GM23248 (cell line): ENCODE results near the gene KHDRBS1. TPM values are rescaled to one million over a fixed set of nuclear protein-coding genes. Genes with fewer than 3 reads are reported as not detected.

Experiments used
- DNase-seq: peaks from one replicate; pipeline ENCODE4 v3.0.0-alpha.2; 2015
- H2AFZ ChIP-seq: fragments of 200-600 bp; sonication (generic); 2 replicates; pipeline ENCODE4 v1.6.1; 2016; ENCODE audit warnings: antibody characterized with exemption
- H3F3A ChIP-seq: fragments of 200-600 bp; sonication (generic); 2 replicates; pipeline ENCODE4 v1.6.1; 2016; ENCODE audit warnings: mild to moderate bottlenecking, antibody characterized with exemption, mixed run types; ENCODE audit not compliant: insufficient read depth
- H3K27ac ChIP-seq: fragments of 200-600 bp; sonication (generic); 2 replicates; pipeline ENCODE4 v1.5.1; 2016; ENCODE audit warnings: mild to moderate bottlenecking
- H3K27me3 ChIP-seq: fragments of 200-600 bp; sonication (generic); replicated peaks from 2 replicates; pipeline ENCODE4 v1.6.1; 2016; ENCODE audit warnings: mild to moderate bottlenecking; ENCODE audit not compliant: insufficient read depth
- H3K36me3 ChIP-seq: fragments of 200-600 bp; sonication (generic); 2 replicates; pipeline ENCODE4 v1.6.1; 2016; ENCODE audit warnings: low read depth, mild to moderate bottlenecking
- H3K4me1 ChIP-seq: fragments of 200-600 bp; sonication (generic); 2 replicates; pipeline ENCODE4 v1.6.1; 2016; ENCODE audit warnings: mild to moderate bottlenecking; ENCODE audit not compliant: insufficient read depth
- H3K4me2 ChIP-seq: fragments of 200-600 bp; sonication (generic); one replicate; pipeline ENCODE4 v1.6.1; 2016; ENCODE audit warnings: mild to moderate bottlenecking; ENCODE audit not compliant: unreplicated experiment
- H3K4me3 ChIP-seq: fragments of 200-600 bp; sonication (generic); 2 replicates; pipeline ENCODE4 v1.5.1; 2016; ENCODE audit warnings: mild to moderate bottlenecking
- H3K79me2 ChIP-seq: fragments of 200-600 bp; sonication (generic); 2 replicates; pipeline ENCODE4 v1.6.1; 2016; ENCODE audit warnings: mild to moderate bottlenecking; ENCODE audit not compliant: insufficient read depth
- H3K9ac ChIP-seq: fragments of 200-600 bp; sonication (generic); 2 replicates; pipeline ENCODE4 v1.6.1; 2016; ENCODE audit warnings: mild to moderate bottlenecking
- H3K9me2 ChIP-seq: fragments of 200-600 bp; sonication (generic); 2 replicates; pipeline ENCODE4 v1.6.1; 2016; ENCODE audit warnings: mixed run types, mild to moderate bottlenecking, moderate library complexity; ENCODE audit not compliant: insufficient read depth
- H3K9me3 ChIP-seq: fragments of 200-600 bp; sonication (generic); one replicate; pipeline ENCODE4 v1.6.1; 2017; ENCODE audit warnings: low read depth
- H4K20me1 ChIP-seq: fragments of 200-600 bp; sonication (generic); 2 replicates; pipeline ENCODE4 v1.6.0; 2016; ENCODE audit not compliant: insufficient read depth
- EZH2 ChIP-seq: fragments of 200-600 bp; sonication (generic); IDR thresholded peaks from 2 replicates; pipeline ENCODE4 v1.6.1; 2018; ENCODE audit warnings: antibody characterized with exemption, mild to moderate bottlenecking; ENCODE audit not compliant: insufficient read depth, poor library complexity, severe bottlenecking
- EZH2phosphoT487 ChIP-seq: fragments of 200-600 bp; sonication (generic); IDR thresholded peaks from 2 replicates; pipeline ENCODE4 v1.6.1; 2018; ENCODE audit warnings: antibody characterized with exemption, moderate library complexity, mild to moderate bottlenecking, low read depth; ENCODE audit not compliant: insufficient read depth
- WGBS, 2 experiments: methylation state at CpG; one replicate each; pipeline ENCODE4 v1.1.6; 2015 to 2017; ENCODE audit warnings: low lambda C conversion rate in 2 of 2, low coverage in 1 of 2; ENCODE audit errors: missing lambda C conversion rate in 2 of 2; 5-methylcytosine and 5-hydroxymethylcytosine counted together
- in situ Hi-C: fragments of 300-500 bp; cut with MboI; formaldehyde crosslinking; loops from 2 replicates; pipeline ENCODE4 v1.15.0; 2020
- polyA plus RNA-seq: library from polyadenylated mRNA; unstranded; fragments of >200 nt; fragmentation: Nextera tagmentation; extraction: Ambion mirVana; gene quantifications from 2 replicates; pipeline ENCODE4 v1.2.1, GENCODE V29; 2016
- total RNA-seq: library from RNA; depleted of rRNA; stranded (reverse); fragments of >200 nt; shearing (Covaris generic); gene quantifications from 2 replicates; pipeline ENCODE4 v1.2.3, GENCODE V29; 2014

KHDRBS1 gene
- total and polyA plus RNA-seq, 2 experiments from 2014 or later: 41.7 to 68.6 TPM

DNA sequence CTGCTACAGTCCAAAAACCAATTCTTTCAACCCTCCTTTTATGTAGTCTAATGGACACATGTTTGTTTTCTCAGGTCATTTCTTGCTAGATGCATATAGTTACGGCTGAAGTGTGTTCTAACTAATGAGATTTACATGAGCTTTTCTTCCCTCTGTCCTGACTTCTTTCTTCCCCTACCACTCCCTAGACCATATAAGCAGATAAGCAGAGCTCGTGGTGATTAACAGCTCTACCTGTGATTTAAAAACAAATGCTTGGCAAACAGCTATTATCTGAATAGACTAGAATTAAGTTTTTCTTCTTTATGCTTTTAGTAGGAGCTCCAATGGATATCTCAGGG, 18.6 kb downstream of the KHDRBS1 start:
- H3K4me2 ChIP-seq: peak overlapping the region; percentile 18

DNA sequence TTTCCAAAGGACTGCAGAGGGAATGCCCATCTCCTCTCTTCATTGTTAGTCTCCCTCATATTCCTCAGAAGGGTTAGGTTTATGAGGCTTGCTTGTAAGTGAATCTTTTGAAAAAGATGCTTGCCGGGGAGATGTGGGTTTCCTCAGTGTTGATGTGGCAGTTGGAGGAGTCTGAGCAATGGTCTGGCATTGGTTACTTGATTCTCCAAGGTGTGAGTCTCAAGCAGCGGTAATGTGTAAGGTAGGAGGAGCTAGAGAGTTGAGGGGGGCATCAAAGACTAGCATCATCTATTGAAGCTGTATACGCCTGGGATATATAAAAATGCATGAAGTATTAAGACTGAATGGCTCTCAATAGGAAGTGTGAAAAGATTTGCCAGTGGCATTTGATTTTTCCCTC, 21.5 kb downstream of the KHDRBS1 start:
- H3K9me3 ChIP-seq: no peaks in the 10 kb centered on the region

More for the DNA sequence above, 18.6 kb downstream of the KHDRBS1 start:
- TF ChIP-seq EZH2 (no peak), EZH2phosphoT487 (no peak)
- H4K20me1 ChIP-seq: peaks cover 39% of the 10 kb centered on the region
- H3K9ac ChIP-seq: no peak overlapping the region
- no peaks in the 10 kb centered on the region for H3K9me2 ChIP-seq
- H3K27me3 ChIP-seq: no peaks in the 10 kb centered on the region
- H2AFZ ChIP-seq: no peak overlapping the region
- in situ Hi-C loops: no loop called here
- H3K36me3 ChIP-seq: peaks cover 44% of the 10 kb centered on the region
- H3F3A ChIP-seq: peaks cover 43% of the 10 kb centered on the region
- H3K9me3 ChIP-seq: no peaks in the 10 kb centered on the region
- no peak for DNase-seq
- no peaks in the 10 kb centered on the region; the same call in none of the 2 replicates for H3K79me2 ChIP-seq
- WGBS, 2 experiments: 88 to 92% methylated on average over 2 of the region's 2 CpGs
- H3K27ac ChIP-seq: peak overlapping the region; percentile 54
- H3K4me1 ChIP-seq: peaks cover 15% of the 10 kb centered on the region
- H3K4me3 ChIP-seq: no peak overlapping the region

DNA sequence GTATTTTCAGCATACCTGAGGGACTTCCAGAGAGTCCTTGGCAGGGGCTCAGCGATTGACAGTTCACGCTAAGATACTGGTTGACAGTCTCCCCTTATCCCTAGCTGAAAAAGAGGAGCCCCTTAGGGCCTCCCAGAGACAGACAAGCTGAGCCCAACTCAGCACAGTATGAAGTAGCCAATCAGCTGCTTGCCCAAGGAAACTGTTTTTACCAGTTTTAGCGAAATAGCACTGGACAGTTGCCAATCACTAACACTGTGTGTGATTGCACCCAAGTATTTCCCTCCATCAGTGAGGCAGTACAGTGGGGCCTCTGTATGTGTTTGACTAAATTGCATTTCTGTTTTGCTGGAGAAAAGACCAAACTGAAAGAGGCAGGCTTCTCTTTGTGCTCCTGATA, 27.0 kb downstream of the KHDRBS1 start:
- no peak overlapping the region for H2AFZ ChIP-seq
- H3K4me1 ChIP-seq: no peaks in the 10 kb centered on the region
- H3F3A ChIP-seq: peaks cover 16% of the 10 kb centered on the region
- no peaks in the 10 kb centered on the region for H3K9me2 ChIP-seq
- 91 to 98% methylated on average over 3 of the region's 3 CpGs for WGBS, 2 experiments
- H4K20me1 ChIP-seq: no peaks in the 10 kb centered on the region
- H3K9me3 ChIP-seq: no peaks in the 10 kb centered on the region
- H3K27ac ChIP-seq: no peak overlapping the region
- no peaks in the 10 kb centered on the region for H3K27me3 ChIP-seq
- no peak overlapping the region for H3K9ac ChIP-seq
- H3K4me3 ChIP-seq: no peak overlapping the region
- no peak for DNase-seq
- in situ Hi-C loops: no loop called here
- H3K36me3 ChIP-seq: no peaks in the 10 kb centered on the region; the same call in none of the 2 replicates
- TF ChIP-seq EZH2phosphoT487 (no peak), EZH2 (no peak)
- H3K79me2 ChIP-seq: no peaks in the 10 kb centered on the region; the same call in none of the 2 replicates
- no peak overlapping the region for H3K4me2 ChIP-seq

More for the DNA sequence above, 21.5 kb downstream of the KHDRBS1 start:
- Histone ChIP-seq H3K36me3 (peaks cover 40% of the 10 kb centered on the region), H3K9ac (no peak overlapping the region), H3K27me3 (no peaks in the 10 kb centered on the region), H3K79me2 (no peaks in the 10 kb centered on the region; the same call in none of the 2 replicates), H3K27ac (no peak overlapping the region), H3K4me1 (peaks cover 15% of the 10 kb centered on the region), H2AFZ (no peak overlapping the region), H3K9me2 (no peaks in the 10 kb centered on the region), H3K4me3 (no peak overlapping the region), H3K4me2 (no peak overlapping the region), H4K20me1 (peaks cover 32% of the 10 kb centered on the region), H3F3A (peaks cover 40% of the 10 kb centered on the region)
- in situ Hi-C loops: no loop called here
- TF ChIP-seq EZH2 (no peak), EZH2phosphoT487 (no peak)
- 72 to 74% methylated on average over 3 of the region's 3 CpGs for WGBS, 2 experiments
- DNase-seq: no peak

DNA sequence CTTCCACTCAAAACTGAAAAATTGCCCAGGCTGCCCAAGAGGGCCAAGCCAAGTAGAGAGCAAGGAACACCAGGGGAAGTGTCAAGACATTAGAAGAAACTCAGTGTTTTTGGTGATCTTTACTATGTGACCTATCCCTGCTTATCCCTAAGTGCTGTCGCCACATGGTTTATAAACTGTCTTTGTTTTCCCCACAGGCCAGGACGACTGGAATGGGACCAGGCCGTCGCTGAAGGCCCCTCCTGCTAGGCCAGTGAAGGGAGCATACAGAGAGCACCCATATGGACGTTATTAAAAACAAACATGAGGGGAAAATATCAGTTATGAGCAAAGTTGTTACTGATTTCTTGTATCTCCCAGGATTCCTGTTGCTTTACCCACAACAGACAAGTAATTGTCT, 28.7 kb downstream of the KHDRBS1 start:
- no peak overlapping the region for H3K4me2 ChIP-seq
- TF ChIP-seq EZH2: no peak
- TF ChIP-seq EZH2phosphoT487: no peak
- H3K79me2 ChIP-seq: no peaks in the 10 kb centered on the region; the same call in none of the 2 replicates
- H2AFZ ChIP-seq: no peak overlapping the region
- no peak for DNase-seq
- H3K36me3 ChIP-seq: peaks cover 13% of the 10 kb centered on the region
- peaks cover 2% of the 10 kb centered on the region for H3K4me1 ChIP-seq
- no peaks in the 10 kb centered on the region for H3K27me3 ChIP-seq
- H4K20me1 ChIP-seq: no peaks in the 10 kb centered on the region
- H3K4me3 ChIP-seq: no peak overlapping the region
- in situ Hi-C loops: no loop called here
- WGBS, 2 experiments: 40 to 43% methylated on average over 5 of the region's 5 CpGs
- H3K9ac ChIP-seq: no peak overlapping the region
- H3F3A ChIP-seq: peaks cover 19% of the 10 kb centered on the region
- no peak overlapping the region for H3K27ac ChIP-seq
- no peaks in the 10 kb centered on the region for H3K9me2 ChIP-seq
- no peaks in the 10 kb centered on the region for H3K9me3 ChIP-seq

DNA sequence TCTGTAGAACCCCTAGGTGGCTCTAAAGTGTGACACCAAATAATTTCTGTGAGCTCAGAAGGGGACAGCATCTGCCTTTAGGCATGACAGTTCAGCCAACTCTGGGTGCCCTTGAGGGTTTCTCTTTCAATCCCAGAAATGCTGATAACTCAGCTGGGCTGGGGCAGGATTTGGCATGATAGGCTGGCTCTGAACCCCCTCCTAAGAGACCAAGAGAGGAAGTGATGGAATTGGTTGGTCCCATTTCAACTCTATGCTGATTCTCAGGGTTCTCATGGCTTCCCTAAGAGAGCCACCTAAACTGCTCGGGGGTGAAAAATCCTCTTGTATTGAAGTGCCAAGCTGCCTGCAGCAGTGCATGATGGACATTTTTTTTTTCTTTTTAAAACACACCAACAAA, 30.6 kb downstream of the KHDRBS1 start:
- Histone ChIP-seq H3K9me2 (no peaks in the 10 kb centered on the region), H2AFZ (no peak overlapping the region), H3K36me3 (peaks cover 31% of the 10 kb centered on the region), H3F3A (peaks cover 28% of the 10 kb centered on the region), H3K4me1 (peaks cover 10% of the 10 kb centered on the region), H3K4me2 (no peak overlapping the region), H4K20me1 (no peaks in the 10 kb centered on the region), H3K27ac (no peak overlapping the region), H3K79me2 (peaks cover 16% of the 10 kb centered on the region), H3K27me3 (no peaks in the 10 kb centered on the region), H3K9me3 (no peaks in the 10 kb centered on the region), H3K9ac (no peak overlapping the region), H3K4me3 (no peak overlapping the region)
- DNase-seq: no peak
- TF ChIP-seq EZH2phosphoT487 (no peak), EZH2 (no peak)
- in situ Hi-C loops: no loop called here
- 93 to 94% methylated on average over 1 of the region's 1 CpG for WGBS, 2 experiments
